ENCODE data around the gene TMEM97. TPM values are rescaled to one million over a fixed set of nuclear protein-coding genes. Genes with fewer than 3 reads are reported as not detected.
"Not testable (repeated sequence)": the region's sequence is repeated elsewhere in the genome, so short reads cannot be mapped to it uniquely, and the experiment has no call there.

TMEM97 gene
- 10 to 100 TPM; 62.5 to 62.7 TPM for total RNA-seq

DNA sequence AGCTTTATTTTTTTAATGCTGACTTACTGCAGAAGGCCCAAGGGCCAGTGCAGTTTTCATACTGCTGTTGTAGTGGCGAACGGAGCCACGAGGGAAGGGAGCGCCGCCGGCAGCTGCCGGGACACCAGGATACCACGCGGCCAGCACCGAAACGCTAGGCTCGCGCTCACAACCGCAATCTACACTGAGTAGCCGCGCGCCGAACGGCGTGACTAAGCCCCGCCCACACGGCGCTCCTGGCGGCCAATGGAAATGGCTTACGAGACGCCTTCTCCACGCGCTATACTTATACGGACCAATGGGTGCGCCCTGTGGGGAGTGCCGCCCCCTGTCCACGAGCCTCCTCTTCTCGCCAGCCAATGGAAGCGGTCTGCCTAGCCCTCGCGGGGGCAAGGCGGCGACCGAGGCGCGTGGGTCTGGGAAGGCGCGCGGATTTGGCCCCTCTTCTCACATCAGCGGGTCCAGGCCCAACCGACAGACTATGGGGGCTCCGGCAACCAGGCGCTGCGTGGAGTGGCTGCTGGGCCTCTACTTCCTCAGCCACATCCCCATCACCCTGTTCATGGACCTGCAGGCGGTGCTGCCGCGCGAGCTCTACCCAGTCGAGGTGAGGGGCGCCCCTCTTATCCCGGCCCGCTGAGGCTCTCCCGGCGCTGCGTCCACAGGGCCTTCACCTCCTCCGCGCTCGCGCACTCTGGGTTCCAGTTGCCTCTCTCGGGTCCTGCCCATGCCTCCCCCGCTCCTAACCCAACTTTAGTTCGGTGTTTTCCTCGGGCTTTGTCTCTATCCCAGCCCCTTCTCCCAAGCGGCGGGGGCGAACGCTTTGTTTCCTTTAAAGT lies at the start of gene TMEM97:
TMEM97 (plus strand) TSS at position 442 of the 839 bp plus-strand sequence; CDS start at position 482, 40 bp downstream.
- ChIA-PET POLR2A (interaction anchor here (0.7 to 2.0 kb wide), 4 partner anchors 10 to 278 kb away, joined by 3 to 10 read pairs (median 3); partner anchors contain the start of genes IFT20 and TNFAIP1), CTCF (interaction anchor here (1.3 to 3.9 kb wide), 3 partner anchors 16 to 97 kb away, joined by 3 to 19 read pairs (median 7); partner anchors contain the start of genes IFT20 and TNFAIP1)

DNA sequence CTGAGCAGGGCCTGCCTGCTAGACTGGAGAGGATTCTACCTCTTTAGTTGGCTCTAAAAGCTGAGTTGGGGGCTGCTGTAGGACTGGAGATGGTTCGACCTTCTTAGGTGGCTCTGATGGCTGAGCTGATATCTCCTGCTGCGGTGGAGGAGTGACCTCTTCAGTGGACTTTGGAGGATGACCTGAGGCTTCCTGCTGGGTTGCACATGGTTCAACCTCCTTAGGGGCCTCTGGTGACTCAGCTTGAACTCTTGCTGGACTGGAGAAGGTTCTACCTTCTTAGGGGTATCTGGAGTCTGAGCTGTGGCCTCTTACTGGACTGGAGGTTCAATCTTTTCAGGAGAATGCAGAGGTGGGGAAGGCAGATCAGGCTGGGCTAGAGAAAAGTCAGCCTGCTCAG lies 48.9 kb upstream of the TMEM97 start:
- ChIA-PET POLR2A (interaction anchor here (0.9 kb wide), 1 partner anchor 10 kb away, joined by 3 read pairs; no protein-coding TSS in a partner anchor), CTCF (interaction anchor here (1.7 kb wide), 1 partner anchor 19 kb away, joined by 4 read pairs; no protein-coding TSS in a partner anchor)

- POLR2A ChIA-PET = no interaction called here
- CTCF ChIA-PET = interaction anchor here (1.7 kb wide), 1 partner anchor 19 kb away, joined by 4 read pairs; no protein-coding TSS in a partner anchor
Measured at GRCh38 chr17:28270926-28271325, 48.1 kb upstream of the TMEM97 start.

DNA sequence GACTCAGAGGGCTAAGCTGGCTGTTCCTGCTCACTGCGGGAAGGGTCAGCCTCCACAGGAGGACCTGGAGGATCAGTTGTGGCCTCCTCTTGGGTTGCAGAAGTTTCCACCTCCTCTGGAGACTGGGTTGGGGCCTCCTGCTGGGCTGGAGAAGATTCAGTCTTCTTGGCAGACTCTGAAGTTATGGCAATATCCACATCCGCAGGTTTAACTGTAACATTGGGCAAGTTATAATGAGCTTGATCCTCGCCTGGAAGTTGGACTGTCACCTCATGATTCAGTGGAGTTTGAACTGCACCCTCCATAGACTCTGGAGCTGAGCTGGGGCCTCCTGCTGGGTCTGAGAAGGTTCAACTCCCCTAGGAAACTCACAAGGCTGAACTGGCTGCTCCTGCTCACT lies 47.6 kb upstream of the TMEM97 start:
- POLR2A ChIA-PET = no interaction called here
- CTCF ChIA-PET = no interaction called here

DNA sequence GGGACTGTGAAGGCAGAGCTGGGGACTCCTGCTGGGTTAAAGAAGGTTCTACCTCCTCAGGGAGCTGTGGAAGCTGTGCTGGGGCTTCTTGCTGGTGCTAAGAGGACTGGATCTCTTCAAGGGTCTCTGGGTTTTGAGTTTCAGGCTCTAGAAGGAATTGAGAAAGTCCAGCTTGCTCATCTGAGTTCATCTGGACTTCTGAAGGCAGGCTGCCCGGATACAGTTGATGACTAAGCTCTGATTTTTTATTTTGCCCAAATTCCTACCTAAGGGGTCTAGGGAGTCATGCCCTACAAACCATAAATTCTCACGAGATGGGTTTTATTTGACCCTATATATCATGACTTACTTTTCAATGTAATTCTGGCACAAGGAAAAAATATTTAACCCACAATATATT lies 46.8 kb upstream of the TMEM97 start:
- POLR2A ChIA-PET = no interaction called here
- CTCF ChIA-PET = no interaction called here

DNA sequence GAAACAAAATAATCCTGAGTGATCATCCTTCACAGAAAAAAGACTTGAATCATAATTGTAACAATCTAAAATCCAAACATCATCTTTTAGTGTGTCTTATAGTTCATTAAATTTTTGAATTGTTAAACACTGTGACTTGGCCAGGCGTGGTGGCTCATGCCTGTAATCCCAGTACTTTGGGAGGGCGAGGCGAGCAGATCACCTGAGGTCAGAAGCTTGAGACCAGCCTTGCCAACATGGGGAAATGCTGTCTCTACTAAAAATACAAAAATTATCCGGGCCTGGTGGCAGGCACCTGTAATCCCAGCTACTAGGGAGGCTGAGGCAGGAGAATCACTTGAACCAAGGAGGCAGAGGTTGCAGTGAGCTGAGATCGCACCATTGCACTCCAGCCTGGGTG lies 45.7 kb upstream of the TMEM97 start:
- POLR2A ChIA-PET, CTCF ChIA-PET: not testable (repeated sequence)

- CTCF ChIA-PET = interaction anchor here (1.6 kb wide), 1 partner anchor 23 kb away, joined by 5 read pairs; no protein-coding TSS in a partner anchor
Measured at GRCh38 chr17:28274591-28275265, 44.3 kb upstream of the TMEM97 start.

GRCh38 chr17:28276011-28276410 lies 43.0 kb upstream of the TMEM97 start:
- POLR2A ChIA-PET = no interaction called here
- CTCF ChIA-PET = interaction anchor here (1.6 kb wide), 1 partner anchor 25 kb away, joined by 5 read pairs; no protein-coding TSS in a partner anchor

More at GRCh38 chr17:28274591-28275265, 44.3 kb upstream of the TMEM97 start:
- POLR2A ChIA-PET = no interaction called here

DNA sequence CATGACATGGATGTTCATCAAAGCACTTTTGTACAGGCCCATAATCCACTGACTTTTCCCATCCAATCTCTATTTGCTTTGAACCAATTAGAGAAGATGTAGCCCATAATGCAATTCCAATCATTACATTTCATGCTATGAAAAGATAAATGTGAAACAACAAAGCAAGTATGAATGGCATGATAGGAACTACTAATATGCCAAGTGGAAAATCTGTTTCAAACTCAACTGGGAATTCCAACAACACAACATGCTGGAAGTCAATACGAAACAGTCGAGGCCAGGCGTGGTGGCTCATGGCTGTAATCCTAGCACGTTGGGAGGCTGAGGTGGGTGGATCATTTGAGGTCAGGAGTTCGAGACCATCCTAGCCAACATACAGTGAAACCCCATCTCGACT lies 39.6 kb upstream of the TMEM97 start:
- ChIA-PET POLR2A (interaction anchor here (0.6 kb wide), 1 partner anchor 9 kb away, joined by 3 read pairs; no protein-coding TSS in a partner anchor), CTCF (no interaction called here)

DNA sequence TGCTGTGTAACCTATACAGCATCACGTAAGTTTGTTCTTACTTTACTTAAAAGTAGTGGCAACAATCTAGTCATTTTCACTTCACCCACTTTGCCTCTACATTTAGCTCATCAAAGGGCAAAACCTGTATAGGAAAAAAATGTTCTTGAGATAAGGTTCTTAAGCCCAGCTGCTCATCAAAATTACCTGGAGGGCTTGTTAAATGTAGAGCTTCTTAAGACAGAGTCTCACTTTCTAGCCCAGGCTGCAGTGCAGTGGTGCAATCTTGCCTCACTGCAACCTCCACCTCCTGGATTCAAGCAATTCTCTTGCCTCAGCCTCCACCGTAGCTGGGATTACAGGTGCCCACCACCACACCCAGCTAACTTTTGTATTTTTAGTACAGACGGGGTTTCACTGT lies 38.2 kb upstream of the TMEM97 start:
- CTCF ChIA-PET = interaction anchor here (0.7 kb wide), 1 partner anchor 29 kb away, joined by 3 read pairs; no protein-coding TSS in a partner anchor
- POLR2A ChIA-PET = no interaction called here

- CTCF ChIA-PET = interaction anchor here (0.7 kb wide), 1 partner anchor 14 kb away, joined by 4 read pairs; no protein-coding TSS in a partner anchor
- POLR2A ChIA-PET = no interaction called here
Measured at GRCh38 chr17:28282596-28282995, 36.4 kb upstream of the TMEM97 start.

DNA sequence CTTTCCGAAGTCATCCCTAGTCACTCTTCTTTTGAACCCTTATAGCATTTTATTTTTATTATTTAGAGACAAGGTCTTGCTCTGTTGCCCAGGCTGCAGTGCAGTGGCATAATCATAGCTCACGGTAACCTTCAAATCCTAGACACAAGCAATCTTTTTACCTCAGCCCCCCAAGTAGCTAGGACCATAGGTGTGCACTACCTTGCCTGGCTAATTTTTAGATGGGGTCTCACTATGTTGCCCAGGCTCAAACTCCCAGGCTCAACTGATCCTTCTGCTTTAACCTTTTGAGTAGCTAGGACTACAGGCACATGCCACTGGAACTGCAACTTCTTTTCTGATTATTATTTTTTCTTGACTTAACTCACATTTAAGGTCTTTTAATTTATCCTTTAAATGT lies 33.0 kb upstream of the TMEM97 start:
- CTCF ChIA-PET = no interaction called here
- POLR2A ChIA-PET = no interaction called here

- ChIA-PET CTCF (no interaction called here), POLR2A (no interaction called here)
Measured at GRCh38 chr17:28290703-28291102, 28.3 kb upstream of the TMEM97 start.

DNA sequence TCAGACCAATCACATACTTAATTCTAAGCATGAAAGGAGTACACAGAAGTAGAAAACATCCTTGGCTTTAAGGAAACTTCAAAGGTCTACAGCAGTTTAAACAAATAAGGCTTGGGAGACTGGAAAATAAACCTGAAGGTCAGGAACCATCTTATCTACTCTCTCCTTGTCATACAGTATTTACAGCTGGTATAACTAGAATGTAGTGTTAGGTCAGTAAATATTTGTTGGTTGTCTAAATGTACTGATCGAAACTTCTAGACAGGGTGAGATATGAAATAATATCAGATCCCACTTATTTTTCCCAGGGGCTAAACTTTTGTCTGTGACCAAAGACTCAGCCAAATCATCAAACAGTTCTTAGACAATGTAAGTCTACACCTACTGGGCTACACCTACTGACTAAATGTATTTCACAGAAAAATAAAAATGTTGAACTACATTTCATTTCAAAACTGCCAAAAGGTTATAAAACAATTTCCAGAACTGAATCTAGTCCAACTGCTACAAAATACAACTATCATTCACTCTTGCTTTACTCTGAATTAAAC lies 27.1 kb upstream of the TMEM97 start:
- ChIA-PET CTCF (no interaction called here), POLR2A (no interaction called here)

GRCh38 chr17:28292878-28293277 lies 26.1 kb upstream of the TMEM97 start:
- CTCF ChIA-PET, POLR2A ChIA-PET: not testable (repeated sequence)

- ChIA-PET CTCF (no interaction called here), POLR2A (no interaction called here)
Measured at GRCh38 chr17:28293994-28294393, 25.0 kb upstream of the TMEM97 start.

DNA sequence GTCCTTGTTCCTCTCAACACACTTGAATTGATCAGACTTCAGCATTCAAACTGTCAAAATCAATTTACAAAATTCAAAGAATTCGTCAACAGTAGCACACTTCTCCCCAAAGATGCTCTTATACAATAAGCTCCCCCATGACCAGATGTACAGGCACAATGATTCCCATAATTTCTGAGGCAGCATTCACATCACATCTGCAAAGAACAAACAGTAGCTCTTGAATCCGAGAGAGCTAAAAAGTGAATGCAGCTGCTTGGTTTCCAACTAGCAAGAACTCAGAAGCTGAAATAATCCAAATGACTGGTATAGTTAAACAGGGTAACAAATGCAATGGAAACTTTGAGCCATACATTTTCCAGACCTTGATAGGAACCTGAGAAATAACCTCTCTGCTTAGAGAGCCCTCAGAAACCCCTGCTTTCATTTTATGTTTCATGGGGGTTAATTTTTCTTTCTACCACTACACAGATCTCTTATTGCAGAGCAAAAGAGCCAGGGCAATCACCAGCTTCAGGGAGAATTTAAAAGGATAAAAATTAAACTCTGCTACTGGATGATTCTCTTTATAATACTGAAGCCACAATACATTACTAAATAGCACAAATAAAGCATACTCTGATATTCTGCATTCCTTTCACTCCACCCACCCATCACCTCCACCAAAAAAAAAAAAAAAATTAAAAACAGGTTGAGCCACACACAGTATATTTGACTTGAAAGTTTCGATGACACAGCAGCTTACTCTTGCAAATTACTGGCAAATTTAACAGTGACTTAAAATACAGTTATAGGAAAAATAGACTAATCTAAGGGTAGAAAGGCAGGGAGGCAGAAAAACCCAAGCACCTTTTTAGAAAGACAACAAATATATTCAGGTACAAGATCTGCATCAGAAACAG lies 23.1 kb upstream of the TMEM97 start:
- ChIA-PET CTCF (interaction anchor here (1.2 kb wide), 1 partner anchor 30 kb away, joined by 3 read pairs; no protein-coding TSS in a partner anchor), POLR2A (interaction anchor here (0.6 kb wide), 2 partner anchors 11 to 170 kb away, joined by 3 to 4 read pairs; no protein-coding TSS in a partner anchor)

- ChIA-PET CTCF (no interaction called here), POLR2A (no interaction called here)
Measured at GRCh38 chr17:28298449-28298848, 20.6 kb upstream of the TMEM97 start.

DNA sequence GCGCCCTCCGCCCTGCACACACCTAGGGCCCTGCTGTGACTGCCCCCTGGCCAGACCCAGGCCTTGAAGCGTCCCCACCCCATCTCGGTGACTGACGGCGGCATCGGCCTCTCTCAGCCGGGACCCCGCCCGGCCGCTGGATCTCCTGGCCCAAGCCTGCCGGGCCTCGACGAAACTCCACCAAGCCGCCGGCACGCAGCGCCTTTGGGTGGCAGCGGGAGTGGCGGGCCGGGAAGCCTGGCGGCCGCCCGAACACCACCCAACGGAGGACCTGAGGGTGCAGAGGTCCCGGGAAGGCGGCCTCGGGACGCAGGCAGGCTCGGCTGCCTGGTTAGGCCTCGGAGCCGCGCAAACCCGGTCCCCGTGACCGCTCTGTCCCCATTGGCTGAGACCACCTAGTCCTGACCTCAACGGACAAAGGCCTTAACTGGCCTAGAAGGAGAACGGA lies 12.0 kb upstream of the TMEM97 start:
- CTCF ChIA-PET = interaction anchor here (1.5 kb wide), 1 partner anchor 55 kb away, joined by 4 read pairs; no protein-coding TSS in a partner anchor
- POLR2A ChIA-PET = no interaction called here

Measured in activated CD8-positive, alpha-beta memory T cell treated with anti-CD3 and anti-CD28 coated beads for 36 hours (primary cell).